Transverse colon (tissue), 4 donors: ENCODE results near the gene KCNK7. TPM values are rescaled to one million over a fixed set of nuclear protein-coding genes. Genes with fewer than 3 reads are reported as not detected.
A peak's percentile ranks its signal among the peaks of the same experiment; 100 is the strongest.

Experiments
- DNase-seq: peaks from one replicate; pipeline ENCODE4 v3.0.0-alpha.2; 2019
- H3K27ac ChIP-seq, 4 donors: fragments of 200-600 bp; sonication (generic); 2 replicates each; pipeline ENCODE4 v1.5.1; 2016 to 2018; ENCODE audit warnings: inconsistent platforms in 4 of 4
- H3K27me3 ChIP-seq: fragments of 200-600 bp; sonication (generic); 2 replicates; pipeline ENCODE4 v1.5.1; 2017; ENCODE audit warnings: inconsistent platforms
- H3K36me3 ChIP-seq, 4 donors: fragments of 200-600 bp; sonication (generic); 2 replicates each; pipeline ENCODE4 v1.5.1; 2017 to 2019; ENCODE audit warnings: inconsistent platforms in 4 of 4
- H3K4me1 ChIP-seq, 4 donors: fragments of 200-600 bp; sonication (generic); 2 replicates each; pipeline ENCODE4 v1.5.1; 2017 to 2020; ENCODE audit warnings: inconsistent platforms in 4 of 4
- H3K4me3 ChIP-seq, 4 donors: fragments of 200-600 bp; sonication (generic); 1 replicate in 1 of 4; 2 replicates in 3 of 4; pipeline versions ENCODE4 v1.5.1 to v1.6.1; 2017 to 2019; ENCODE audit warnings: inconsistent platforms in 4 of 4
- H3K9me3 ChIP-seq, 2 donors: fragments of 200-600 bp; sonication (generic); 2 replicates each; pipeline ENCODE4 v1.5.1; 2017 to 2019; ENCODE audit warnings: inconsistent platforms in 2 of 2
- EP300 ChIP-seq: sonication (generic); formaldehyde crosslinking; IDR thresholded peaks from one replicate; pipeline ENCODE4 v1.6.1; 2017; ENCODE audit warnings: antibody characterized with exemption, low read depth
- POLR2A ChIP-seq: fragments of 450-650 bp; IDR thresholded peaks from one replicate; pipeline ENCODE4 v1.6.1; 2016; ENCODE audit warnings: antibody characterized with exemption, mild to moderate bottlenecking, moderate library complexity
- POLR2AphosphoS5 ChIP-seq, 3 donors: sonication (generic); formaldehyde crosslinking; IDR thresholded peaks; one replicate each; pipeline ENCODE4 v1.6.1; 2016; ENCODE audit warnings: antibody characterized with exemption in 3 of 3
- WGBS, 2 donors: methylation state at CpG; one replicate each; pipeline ENCODE4 v1.1.5; 2018; ENCODE audit warnings: low coverage in 1 of 2; 5-methylcytosine and 5-hydroxymethylcytosine counted together
- in situ Hi-C, 4 donors: fragments of 200-750 bp; cut with MboI; loops; one replicate each; pipeline versions ENCODE4 v1.15.0 to v1.15.1; 2017; ENCODE audit warnings: low sequenced_read_pairs in 3 of 4, low pct_ligation_motif_present in 1 of 4, low pct_unique_long_range_greater_than_20kb in 1 of 4
- intact Hi-C: fragments of 100-400 bp; cut with DNase I; formaldehyde crosslinking; loops from one replicate; pipeline ENCODE4 v1.15.1; 2023; ENCODE audit warnings: low total_unique reads
- total RNA-seq, 4 donors: library from RNA; depleted of rRNA; stranded (reverse); fragments of >200 nt; gene quantifications; one replicate each; pipeline ENCODE4 v1.1.0, GENCODE V29; 2016
- TF ChIP-seq, protein P1 (sequence below), 5 experiments: fragments of 200-600 bp in 3 of 5; fragments of 450-650 bp in 2 of 5; sonication (generic) in 3 of 5; IDR thresholded peaks; 1 replicate in 2 of 5; 2 replicates in 3 of 5; pipeline ENCODE4 v1.5.1; 2016 to 2017; ENCODE audit warnings: antibody characterized with exemption in 5 of 5, inconsistent platforms in 3 of 5, mild to moderate bottlenecking in 2 of 5, moderate library complexity in 1 of 5

Gene KCNK7
- total RNA-seq, 4 donors from 2014 or later = 0.27 to 1.6 TPM; not detected in 2

DNA sequence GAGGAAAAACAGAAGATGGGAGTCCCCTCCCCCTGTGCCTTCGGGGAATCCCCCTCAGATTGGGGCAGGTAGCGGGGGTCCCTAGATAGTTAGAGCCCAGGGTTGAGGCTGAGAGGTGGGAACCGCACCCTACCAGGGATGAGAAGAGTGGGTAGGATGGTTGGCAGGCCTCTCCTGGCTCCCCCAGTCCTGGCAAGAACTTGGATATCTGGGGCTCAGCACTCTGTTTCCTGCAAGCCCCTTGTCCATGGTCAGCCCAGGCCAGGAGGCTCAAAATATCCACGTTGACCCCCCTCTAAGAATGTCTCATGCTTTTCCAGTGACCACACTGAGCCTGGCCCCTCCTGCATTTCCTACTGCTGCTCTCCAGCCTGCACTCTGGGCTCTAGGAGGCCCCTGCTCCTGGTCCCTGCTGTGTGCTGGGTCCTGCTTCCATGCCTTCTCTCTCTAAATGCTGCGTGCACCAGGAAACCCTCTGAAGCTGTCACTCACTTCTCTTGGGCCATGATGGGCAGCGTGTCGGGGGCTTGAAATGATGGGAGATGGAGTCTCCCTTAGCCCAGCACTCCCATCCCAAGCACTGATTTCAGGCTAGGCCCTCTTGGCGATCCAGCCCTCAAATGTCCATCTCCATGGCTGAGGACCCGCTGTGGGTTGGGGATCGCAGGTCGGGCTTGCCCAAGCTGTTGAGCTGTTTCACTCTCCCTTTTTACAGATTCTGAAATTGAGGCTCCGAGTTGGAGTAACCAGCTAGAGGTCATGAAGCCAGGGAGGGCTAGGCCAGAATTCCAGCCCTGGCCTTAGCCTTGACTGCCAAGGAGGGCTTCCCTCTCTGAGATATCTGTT is 16.4 kb upstream of the KCNK7 start:
- no peaks in the 10 kb centered on the region for H3K27me3 ChIP-seq
- H3K36me3 ChIP-seq = no peaks in the 10 kb centered on the region
- peaks cover 34 to 64% (median 51%) of the 10 kb centered on the region in 4 donors for H3K4me1 ChIP-seq
- in situ Hi-C loops (no loop called here), intact Hi-C loops (no loop called here)
- H3K9me3 ChIP-seq = no peaks in the 10 kb centered on the region
- H3K27ac ChIP-seq = peak overlapping the region; percentile 97 to 99 (median 98)
- DNase-seq = no peak
- H3K4me3 ChIP-seq = peak overlapping the region in 2 of 4 donors; percentile 68 to 83
- 74 to 78% methylated on average over 7 to 12 of the region's 12 CpGs for WGBS, 2 donors
- TF ChIP-seq POLR2A (no peak), POLR2AphosphoS5 (IDR thresholded peaks at IDR 0.05) (no peak), EP300 (no peak)
- TF ChIP-seq, protein P1, sequence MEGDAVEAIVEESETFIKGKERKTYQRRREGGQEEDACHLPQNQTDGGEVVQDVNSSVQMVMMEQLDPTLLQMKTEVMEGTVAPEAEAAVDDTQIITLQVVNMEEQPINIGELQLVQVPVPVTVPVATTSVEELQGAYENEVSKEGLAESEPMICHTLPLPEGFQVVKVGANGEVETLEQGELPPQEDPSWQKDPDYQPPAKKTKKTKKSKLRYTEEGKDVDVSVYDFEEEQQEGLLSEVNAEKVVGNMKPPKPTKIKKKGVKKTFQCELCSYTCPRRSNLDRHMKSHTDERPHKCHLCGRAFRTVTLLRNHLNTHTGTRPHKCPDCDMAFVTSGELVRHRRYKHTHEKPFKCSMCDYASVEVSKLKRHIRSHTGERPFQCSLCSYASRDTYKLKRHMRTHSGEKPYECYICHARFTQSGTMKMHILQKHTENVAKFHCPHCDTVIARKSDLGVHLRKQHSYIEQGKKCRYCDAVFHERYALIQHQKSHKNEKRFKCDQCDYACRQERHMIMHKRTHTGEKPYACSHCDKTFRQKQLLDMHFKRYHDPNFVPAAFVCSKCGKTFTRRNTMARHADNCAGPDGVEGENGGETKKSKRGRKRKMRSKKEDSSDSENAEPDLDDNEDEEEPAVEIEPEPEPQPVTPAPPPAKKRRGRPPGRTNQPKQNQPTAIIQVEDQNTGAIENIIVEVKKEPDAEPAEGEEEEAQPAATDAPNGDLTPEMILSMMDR (IDR thresholded peaks at IDR 0.05) = no peak

DNA sequence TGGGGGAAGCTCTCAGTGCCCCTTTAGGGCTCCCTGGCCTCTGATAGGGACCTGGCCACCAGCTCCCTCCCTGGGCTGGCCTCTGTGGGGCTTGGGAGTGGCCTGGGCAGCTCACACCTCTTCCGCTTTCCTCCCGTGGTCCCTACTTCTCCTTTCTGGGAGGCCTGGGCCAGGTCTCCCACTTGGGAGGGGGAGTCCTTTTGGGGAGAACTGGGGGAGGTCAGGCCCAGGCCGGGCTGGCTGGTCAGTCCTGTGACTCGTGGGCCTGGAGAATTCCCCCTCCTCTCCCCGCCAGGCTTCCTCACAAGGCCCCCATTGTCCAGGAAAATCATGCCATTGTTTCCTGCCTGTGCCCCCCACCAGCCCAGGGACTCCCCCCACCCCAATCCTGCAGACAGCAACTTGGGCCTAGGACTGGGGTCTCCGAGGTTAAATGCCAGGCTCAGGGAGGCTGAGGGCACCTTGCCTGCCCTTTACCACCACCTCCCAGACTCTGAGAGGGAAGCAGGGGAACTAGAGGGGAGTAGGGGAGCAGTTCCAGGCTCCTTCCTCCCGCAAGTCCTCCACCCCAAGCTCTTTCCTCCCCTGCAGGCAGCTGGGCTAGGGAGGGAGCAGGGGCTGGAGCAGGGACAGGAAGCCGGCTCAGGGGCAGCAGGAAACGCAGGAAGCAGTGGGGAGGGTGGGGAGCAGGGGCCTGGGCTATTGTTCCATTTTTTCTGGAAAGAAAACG is 15.6 kb upstream of the KCNK7 start:
- Histone ChIP-seq H3K4me3 (peak overlapping the region in 2 of 4 donors; percentile 68 to 83), H3K27me3 (no peaks in the 10 kb centered on the region), H3K9me3 (no peaks in the 10 kb centered on the region), H3K36me3 (peaks cover 0 to 4% (median 0%) of the 10 kb centered on the region in 4 donors), H3K27ac (peak overlapping the region; percentile 97 to 99 (median 98)), H3K4me1 (peaks cover 31 to 63% (median 48%) of the 10 kb centered on the region in 4 donors)
- 63% methylated on average over 10 of the region's 10 CpGs; no CpG with 5 or more reads in 1 of the 2 donors for WGBS, 2 donors
- no peak for DNase-seq
- intact Hi-C loops = no loop called here
- in situ Hi-C loops = no loop called here
- TF ChIP-seq, protein P1 (IDR thresholded peaks at IDR 0.05) = no peak
- TF ChIP-seq POLR2A (no peak), EP300 (no peak)

DNA sequence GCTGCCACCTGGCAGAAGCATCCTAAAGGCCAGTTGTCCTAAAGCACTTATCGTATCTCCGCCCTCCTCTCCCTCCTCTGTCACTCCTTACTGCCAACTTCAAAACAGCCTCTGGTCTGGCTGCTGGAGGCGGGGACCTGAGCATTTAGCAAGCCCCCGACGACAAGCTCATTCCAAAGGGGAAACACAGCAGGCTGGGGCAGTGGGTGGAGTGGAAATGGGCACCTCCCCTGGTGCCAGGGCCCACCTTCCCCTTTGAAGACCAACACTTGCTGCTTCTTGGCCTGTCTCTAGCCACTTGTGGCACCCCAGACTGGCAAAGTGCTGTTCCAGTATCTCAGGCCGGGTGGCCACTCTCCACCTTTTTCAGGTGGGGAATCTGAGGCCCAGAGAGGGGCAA is 14.8 kb upstream of the KCNK7 start:
- H3K27me3 ChIP-seq = no peaks in the 10 kb centered on the region
- H3K4me1 ChIP-seq = peaks cover 31 to 64% (median 46%) of the 10 kb centered on the region in 4 donors
- peak overlapping the region; percentile 97 to 99 (median 98) for H3K27ac ChIP-seq
- intact Hi-C loops = no loop called here
- H3K36me3 ChIP-seq = peaks cover 0 to 10% (median 4%) of the 10 kb centered on the region in 4 donors
- WGBS, 2 donors = 65% methylated on average over 6 of the region's 6 CpGs; no CpG with 5 or more reads in 1 of the 2 donors
- peak overlapping the region in 1 of 4 donors; percentile 83 for H3K4me3 ChIP-seq
- TF ChIP-seq POLR2AphosphoS5 (IDR thresholded peaks at IDR 0.05) (no peak), POLR2A (no peak), EP300 (no peak)
- TF ChIP-seq, protein P1 (IDR thresholded peaks at IDR 0.05) = no peak
- in situ Hi-C loops = no loop called here
- no peak for DNase-seq
- no peaks in the 10 kb centered on the region for H3K9me3 ChIP-seq

DNA sequence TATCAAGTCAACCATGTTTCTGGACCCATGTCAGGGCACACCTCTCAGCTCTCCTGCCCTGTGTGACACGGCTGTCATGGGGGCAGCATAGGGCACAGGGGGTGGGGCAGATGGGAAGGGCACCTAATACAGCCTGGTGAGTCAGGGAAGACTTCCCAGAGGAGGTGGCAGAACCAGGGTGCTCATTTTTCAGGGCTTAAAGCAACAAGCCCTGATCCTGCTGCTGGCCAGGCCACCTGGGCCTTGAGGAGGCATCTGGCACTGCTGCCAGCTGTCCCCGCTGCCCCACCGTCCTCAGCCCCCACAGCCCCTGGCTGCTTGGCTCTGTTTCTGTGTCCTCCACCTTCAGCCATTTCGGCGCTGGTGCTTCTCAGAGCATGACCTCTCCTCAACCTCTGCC is 14.1 kb upstream of the KCNK7 start:
- Histone ChIP-seq H3K4me3 (no peak overlapping the region), H3K36me3 (peaks cover 0 to 18% (median 7%) of the 10 kb centered on the region in 4 donors), H3K4me1 (peaks cover 31 to 64% (median 45%) of the 10 kb centered on the region in 4 donors), H3K27me3 (no peaks in the 10 kb centered on the region), H3K9me3 (no peaks in the 10 kb centered on the region), H3K27ac (no peak overlapping the region)
- TF ChIP-seq, protein P1 (IDR thresholded peaks at IDR 0.05) = no peak
- 80 to 100% methylated on average over 3 to 5 of the region's 5 CpGs for WGBS, 2 donors
- intact Hi-C loops = no loop called here
- in situ Hi-C loops = no loop called here
- no peak for DNase-seq
